SHP77 treated with DMSO at 0.1 percent for 48 hours (cell line): ENCODE measurements around the gene ZNF513.
"Not testable (repeated sequence)": the region's sequence is repeated elsewhere in the genome, so short reads cannot be mapped to it uniquely, and the experiment has no call there.

Experiments
- DNase-seq: peaks from one replicate; lab custom pipeline; 2025; lab: John Stamatoyannopoulos, UW

The ZNF513 gene

DNA sequence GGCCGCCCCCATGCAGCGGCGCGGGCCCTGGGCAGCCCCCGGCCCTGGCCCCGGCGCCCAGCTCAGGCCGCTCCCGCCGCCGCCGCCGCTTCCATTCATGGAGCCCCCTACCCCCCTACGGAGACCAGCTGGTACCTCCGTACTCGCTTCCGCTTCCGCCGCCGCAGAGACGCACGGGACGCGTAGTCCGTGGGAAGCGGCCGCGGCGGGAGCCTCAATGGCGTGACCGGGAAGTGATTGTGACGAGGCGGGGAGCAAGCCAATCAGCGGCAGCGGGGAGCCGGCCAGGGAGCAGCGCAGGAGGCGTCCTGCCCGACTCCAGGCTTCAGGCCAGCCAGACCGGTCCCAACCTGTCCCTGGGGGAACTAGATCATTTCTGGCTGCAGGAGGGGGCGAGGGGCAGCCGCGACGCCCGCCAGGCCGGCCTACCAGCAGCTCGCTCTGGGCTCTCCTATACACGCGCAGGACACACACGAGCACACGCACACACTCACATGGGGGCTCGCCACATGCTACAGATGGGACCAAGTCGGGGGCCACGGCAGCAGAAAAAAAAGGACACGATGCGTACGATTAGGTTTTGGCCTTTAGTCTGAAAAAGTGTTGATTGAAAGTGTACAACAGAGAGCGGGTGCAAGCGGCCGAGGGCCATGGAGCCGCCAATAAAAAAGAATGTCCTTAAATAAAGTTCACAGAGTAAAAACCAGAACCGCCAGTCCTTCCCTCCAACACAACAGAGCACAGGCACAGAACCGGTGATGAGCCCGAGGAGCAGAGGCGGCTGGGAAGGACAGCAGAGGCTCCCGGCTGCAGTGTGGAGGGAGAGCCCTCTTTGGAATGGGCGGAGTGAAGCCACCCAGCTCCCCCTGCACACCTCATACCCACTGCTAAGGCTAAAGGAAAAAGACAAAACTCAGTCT is at the start of gene ZNF513:
ZNF513 (minus strand) TSS at position 109 of the 920 bp plus-strand sequence. CDS start 208 bp downstream, outside the sequence.
- peak; percentile 89 for DNase-seq

DNA sequence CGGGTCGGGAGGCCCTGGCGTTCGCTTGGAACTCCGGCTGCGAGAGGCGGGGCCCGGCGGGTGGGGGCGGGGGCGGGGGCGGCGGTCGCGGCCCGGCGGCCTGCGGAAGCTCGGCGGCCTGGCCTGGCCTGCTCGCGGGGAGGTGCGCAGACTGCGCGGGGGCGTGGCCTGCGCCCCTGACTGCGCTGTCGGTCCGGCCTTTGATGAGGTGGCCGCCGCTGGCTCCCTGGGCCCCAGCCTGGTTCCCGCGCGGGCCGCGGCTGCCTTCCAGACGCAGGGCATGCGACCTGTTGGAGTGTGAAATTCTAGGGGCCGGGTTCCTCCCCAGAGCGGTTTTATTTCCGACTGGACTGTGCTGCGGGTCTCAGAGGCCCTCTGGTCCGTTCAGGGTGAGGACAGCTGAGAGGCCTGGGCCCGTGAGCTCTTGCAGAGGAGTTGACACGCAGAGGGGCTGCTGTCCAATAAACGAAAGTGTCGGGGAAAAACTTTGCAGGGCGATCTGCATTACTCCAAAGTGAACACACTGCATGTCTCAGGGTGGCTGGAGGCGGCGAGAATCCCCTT is 48.5 kb upstream of the ZNF513 start:
- peak; percentile 65 for DNase-seq

- peak; percentile 76 for DNase-seq
Measured at GRCh38 chr2:27428213-27428977, 47.9 kb upstream of the ZNF513 start, which contains the start of gene NRBP1. NRBP1 (plus strand) TSS chr2:27428631; CDS start chr2:27433274, 4,643 bp downstream.

GRCh38 chr2:27427863-27428212 is 47.3 kb upstream of the ZNF513 start:
- no peak for DNase-seq

GRCh38 chr2:27425039-27425438 is 44.5 kb upstream of the ZNF513 start:
- DNase-seq = not testable (repeated sequence)

GRCh38 chr2:27422958-27423357 is 42.4 kb upstream of the ZNF513 start:
- no peak for DNase-seq

GRCh38 chr2:27421660-27422250 is 41.2 kb upstream of the ZNF513 start:
- DNase-seq = no peak

DNA sequence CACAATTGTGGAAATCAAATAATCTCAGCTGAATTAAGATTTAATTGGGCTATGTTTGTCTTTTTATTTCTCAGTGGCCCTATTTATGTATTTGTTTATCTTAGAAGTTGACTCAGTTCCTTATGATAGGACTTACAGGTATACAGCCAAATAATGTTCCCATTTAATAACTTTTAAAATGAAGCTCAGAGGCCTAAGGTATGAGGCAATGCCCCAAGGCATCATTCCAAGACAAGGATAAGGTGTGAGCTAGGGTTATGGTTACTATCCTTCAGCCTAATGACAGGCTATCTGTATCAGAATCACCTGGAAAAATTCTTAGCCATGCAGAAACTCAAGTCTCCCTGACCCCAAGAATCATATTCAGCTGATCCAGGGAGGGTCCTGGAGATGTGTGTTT is 40.5 kb upstream of the ZNF513 start:
- DNase-seq = no peak

- no peak for DNase-seq
Measured at GRCh38 chr2:27416151-27416550, 35.6 kb upstream of the ZNF513 start.

GRCh38 chr2:27412419-27413152 is 32.1 kb upstream of the ZNF513 start:
- no peak for DNase-seq

GRCh38 chr2:27409321-27410073 is 29.0 kb upstream of the ZNF513 start, which contains the start of gene PPM1G:
PPM1G (minus strand) TSS chr2:27409591; CDS start chr2:27409422, 169 bp downstream.
- DNase-seq = peak; percentile 75

DNA sequence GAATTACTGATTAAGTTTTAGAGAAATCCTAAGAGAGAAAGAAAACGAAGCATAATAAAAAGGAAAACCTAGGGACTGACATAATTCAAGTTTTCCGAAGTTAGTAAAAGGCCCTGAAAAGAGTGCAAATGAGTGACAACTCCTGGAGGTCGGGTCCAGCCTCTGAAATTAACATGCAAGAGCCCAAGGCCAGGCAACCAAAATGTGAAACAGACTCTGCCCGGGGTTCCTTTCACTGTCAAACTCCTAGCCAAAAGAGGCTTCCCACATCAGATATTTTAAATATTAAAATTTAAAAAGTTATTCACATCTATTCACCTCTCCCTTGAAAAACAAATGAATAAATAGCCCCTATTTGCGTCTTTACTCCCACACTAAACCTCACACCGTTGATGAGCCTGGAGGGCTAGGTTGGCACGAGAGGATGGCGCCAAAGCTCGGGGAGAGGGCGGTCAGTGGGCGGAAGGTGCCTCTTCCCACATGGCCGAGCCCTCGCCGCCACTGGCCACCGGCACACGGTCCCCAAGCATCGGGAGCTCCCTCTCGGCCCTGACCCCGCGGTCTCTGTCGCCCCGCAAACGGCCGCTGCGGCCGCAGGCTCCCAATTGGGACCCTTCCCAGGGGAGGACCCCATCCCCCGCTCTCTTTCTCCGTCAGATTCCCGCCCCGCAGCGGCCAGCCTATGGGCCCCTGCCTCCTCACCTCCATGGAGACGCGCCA is 28.2 kb upstream of the ZNF513 start:
- DNase-seq = no peak

DNA sequence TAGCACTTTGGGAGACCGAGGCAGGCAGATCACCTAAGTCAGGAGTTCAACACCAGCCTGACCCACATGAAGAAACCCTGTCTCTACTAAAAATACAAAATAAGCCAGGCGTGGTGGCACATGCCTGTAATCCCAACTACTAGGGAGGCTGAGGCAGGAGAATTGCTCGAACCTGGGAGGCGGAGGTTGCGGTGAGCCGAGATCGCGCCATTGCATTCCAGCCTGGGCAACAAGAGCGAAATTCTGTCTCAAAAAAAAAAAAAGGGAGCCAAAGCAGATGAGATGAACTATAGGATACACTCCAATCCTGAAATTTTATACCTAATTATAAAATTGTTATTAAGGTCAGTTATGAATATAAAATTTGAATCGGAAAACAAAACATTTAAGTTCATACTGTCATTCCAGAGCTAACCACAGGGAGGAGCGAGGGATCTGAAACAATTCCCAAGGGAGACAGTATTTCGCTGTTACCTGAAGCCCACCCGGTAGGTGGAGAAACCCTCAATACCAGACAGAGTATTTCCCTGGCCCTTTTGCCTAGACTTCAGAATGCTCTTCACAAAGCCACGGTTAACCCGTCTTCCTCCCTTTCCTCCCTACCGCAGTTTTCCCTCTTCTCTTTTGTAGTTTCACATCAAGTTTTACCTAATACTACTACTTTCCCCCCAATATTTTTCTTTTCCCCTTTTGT is 27.4 kb upstream of the ZNF513 start:
- peak; percentile 22 for DNase-seq

GRCh38 chr2:27400348-27401135 is 20.0 kb upstream of the ZNF513 start:
- no peak for DNase-seq

DNA sequence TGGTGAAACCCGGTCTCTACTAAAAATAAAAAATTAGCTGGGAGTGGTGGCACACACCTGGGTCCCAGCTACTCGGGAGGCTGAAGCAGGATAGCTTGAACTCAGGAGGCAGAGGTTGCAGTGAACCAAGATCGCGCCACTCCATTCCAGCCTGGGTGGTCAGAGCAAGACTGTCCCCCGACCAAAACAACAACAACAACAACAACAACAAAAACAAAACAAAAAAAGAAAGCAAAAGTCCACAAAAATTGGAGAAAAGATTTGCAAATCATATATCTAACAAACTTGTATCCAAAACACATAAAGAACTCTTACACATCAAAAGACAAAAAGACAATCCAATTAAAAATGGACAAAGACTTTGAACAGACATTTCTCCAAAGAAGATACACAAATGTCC is 18.4 kb upstream of the ZNF513 start:
- DNase-seq = no peak

GRCh38 chr2:27393225-27393624 is 12.7 kb upstream of the ZNF513 start:
- no peak for DNase-seq

- DNase-seq = no peak
Measured at GRCh38 chr2:27390822-27391679, 10.5 kb upstream of the ZNF513 start.
